ENCODE results near the gene ATF7.
A peak's percentile ranks its signal among the peaks of the same experiment; 100 is the strongest.

DNA sequence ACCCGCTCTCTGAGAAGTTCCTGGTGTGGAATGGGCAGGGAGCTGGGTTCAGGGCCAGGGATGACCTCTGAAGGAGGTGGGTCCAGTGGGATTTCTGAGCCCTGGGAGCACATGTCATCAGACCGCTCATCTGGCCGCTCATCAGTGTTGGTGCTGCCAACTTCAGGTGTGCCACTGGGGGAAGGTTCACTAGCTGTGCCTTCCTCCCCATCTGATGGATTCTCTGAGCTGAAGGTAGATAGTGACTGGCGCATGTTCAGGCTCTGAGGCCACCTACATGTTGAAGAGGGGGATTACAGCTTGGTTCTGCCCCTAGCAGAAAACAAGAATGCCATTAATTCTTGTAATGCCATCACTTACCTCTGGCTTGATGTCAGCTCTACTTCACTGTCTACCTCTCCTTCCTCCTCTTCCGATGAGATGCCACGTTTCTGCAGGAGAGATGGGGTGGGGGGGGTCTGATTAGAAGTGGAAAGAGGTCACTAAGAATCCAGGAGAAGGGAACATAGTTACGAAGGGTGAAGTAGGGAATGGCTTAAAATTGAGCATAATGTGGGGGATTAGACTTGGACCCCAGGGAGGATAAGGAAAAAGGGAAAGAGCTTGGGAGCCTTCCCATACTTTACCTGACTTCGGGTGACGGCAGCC lies 144.1 kb downstream of the ATF7 start:
- TF ChIP-seq, protein P1, sequence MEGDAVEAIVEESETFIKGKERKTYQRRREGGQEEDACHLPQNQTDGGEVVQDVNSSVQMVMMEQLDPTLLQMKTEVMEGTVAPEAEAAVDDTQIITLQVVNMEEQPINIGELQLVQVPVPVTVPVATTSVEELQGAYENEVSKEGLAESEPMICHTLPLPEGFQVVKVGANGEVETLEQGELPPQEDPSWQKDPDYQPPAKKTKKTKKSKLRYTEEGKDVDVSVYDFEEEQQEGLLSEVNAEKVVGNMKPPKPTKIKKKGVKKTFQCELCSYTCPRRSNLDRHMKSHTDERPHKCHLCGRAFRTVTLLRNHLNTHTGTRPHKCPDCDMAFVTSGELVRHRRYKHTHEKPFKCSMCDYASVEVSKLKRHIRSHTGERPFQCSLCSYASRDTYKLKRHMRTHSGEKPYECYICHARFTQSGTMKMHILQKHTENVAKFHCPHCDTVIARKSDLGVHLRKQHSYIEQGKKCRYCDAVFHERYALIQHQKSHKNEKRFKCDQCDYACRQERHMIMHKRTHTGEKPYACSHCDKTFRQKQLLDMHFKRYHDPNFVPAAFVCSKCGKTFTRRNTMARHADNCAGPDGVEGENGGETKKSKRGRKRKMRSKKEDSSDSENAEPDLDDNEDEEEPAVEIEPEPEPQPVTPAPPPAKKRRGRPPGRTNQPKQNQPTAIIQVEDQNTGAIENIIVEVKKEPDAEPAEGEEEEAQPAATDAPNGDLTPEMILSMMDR (IDR thresholded peaks at IDR 0.05; ENCODE audit: low read depth, low read length): peak; percentile 19
- TF ChIP-seq EZH2phosphoT487 (IDR thresholded peaks at IDR 0.05; ENCODE audit: low read depth): no peak

Measured in OCI-LY3 (cell line).